GM21723 (cell line): ENCODE measurements around the gene LIAS.
"Not testable (repeated sequence)": the region's sequence is repeated elsewhere in the genome, so short reads cannot be mapped to it uniquely, and the experiment has no call there.

Source experiments
- ATAC-seq: cut with Tn5 transposase; IDR thresholded peaks from one replicate; pipeline ENCODE4 v1.9.1; 2021; ENCODE audit warnings: mild to moderate bottlenecking, moderate library complexity; ENCODE audit not compliant: unreplicated experiment

LIAS gene

GRCh38 chr4:39452860-39453587 lies 5.8 kb upstream of the LIAS start:
- no peak for ATAC-seq

GRCh38 chr4:39453738-39454137 lies 5.1 kb upstream of the LIAS start:
- ATAC-seq, result no peak

GRCh38 chr4:39455486-39455885 lies 3.4 kb upstream of the LIAS start:
- no peak for ATAC-seq

- ATAC-seq, result no peak
Measured at GRCh38 chr4:39456946-39457763, 1.7 kb upstream of the LIAS start.

- ATAC-seq, result not testable (repeated sequence)
Measured at GRCh38 chr4:39458161-39458504, 723 bp upstream of the LIAS start.

GRCh38 chr4:39464886-39465501 lies 6.1 kb downstream of the LIAS start:
- no peak for ATAC-seq

GRCh38 chr4:39466747-39467146 lies 7.9 kb downstream of the LIAS start:
- no peak for ATAC-seq

GRCh38 chr4:39467464-39467863 lies 8.6 kb downstream of the LIAS start:
- ATAC-seq, result no peak

- peak; percentile 89 for ATAC-seq
Measured at GRCh38 chr4:39469429-39470077, 10.7 kb downstream of the LIAS start.

GRCh38 chr4:39470402-39470801 lies 11.5 kb downstream of the LIAS start:
- ATAC-seq, result no peak

- ATAC-seq, result no peak
Measured at GRCh38 chr4:39472396-39472795, 13.5 kb downstream of the LIAS start.

GRCh38 chr4:39476187-39476895 lies 17.5 kb downstream of the LIAS start:
- ATAC-seq, result no peak

- ATAC-seq, result no peak
Measured at GRCh38 chr4:39480251-39480650, 21.4 kb downstream of the LIAS start.

- no peak for ATAC-seq
Measured at GRCh38 chr4:39480902-39481695, 22.2 kb downstream of the LIAS start.

GRCh38 chr4:39484582-39485272 lies 25.9 kb downstream of the LIAS start:
- ATAC-seq, result no peak

- no peak for ATAC-seq
Measured at GRCh38 chr4:39486221-39486804, 27.5 kb downstream of the LIAS start.

GRCh38 chr4:39490322-39490721 lies 31.5 kb downstream of the LIAS start:
- ATAC-seq, result no peak

- ATAC-seq, result no peak
Measured at GRCh38 chr4:39494354-39494753, 35.5 kb downstream of the LIAS start.
